HepG2 (cell line): ENCODE measurements around the gene C16orf89. TPM values are rescaled to one million over a fixed set of nuclear protein-coding genes. Genes with fewer than 3 reads are reported as not detected.

ENCODE experiments used
- AKAP8 ChIP-seq: sonication (generic); formaldehyde crosslinking; IDR thresholded peaks from 2 replicates; pipeline ENCODE4 v1.5.1; 2020; ENCODE audit warnings: mild to moderate bottlenecking, missing genetic modification reagents
- EZH2 ChIP-seq: conservative IDR thresholded peaks from 2 replicates; pipeline ENCODE4 v1.6.1; 2012; ENCODE audit warnings: mild to moderate bottlenecking, low read depth, low read length, moderate library complexity
- JUN ChIP-seq: sonication (generic); formaldehyde crosslinking; IDR thresholded peaks from 2 replicates; pipeline ENCODE4 v1.4.0; 2020; ENCODE audit warnings: mild to moderate bottlenecking, missing genetic modification reagents
- MXD4 ChIP-seq: IDR thresholded peaks from 2 replicates; pipeline ENCODE4 v1.6.1; 2016; ENCODE audit warnings: mild to moderate bottlenecking, missing biosample characterization, missing genetic modification reagents
- PBX3 ChIP-seq: sonication (generic); formaldehyde crosslinking; IDR thresholded peaks from 2 replicates; pipeline ENCODE4 v1.8.1; 2023; ENCODE audit warnings: missing genetic modification reagents, inconsistent platforms, borderline replicate concordance
- PHF5A ChIP-seq: IDR thresholded peaks from one replicate; pipeline ENCODE4 v1.6.1; 2018; ENCODE audit warnings: low read depth, missing genetic modification reagents; ENCODE audit not compliant: unreplicated experiment
- POGZ ChIP-seq: sonication (generic); formaldehyde crosslinking; IDR thresholded peaks from 2 replicates; pipeline ENCODE4 v1.4.0; 2020; ENCODE audit warnings: mild to moderate bottlenecking, missing genetic modification reagents
- ZFP91 ChIP-seq: sonication (generic); formaldehyde crosslinking; IDR thresholded peaks from 2 replicates; pipeline ENCODE4 v1.9.0; 2022; ENCODE audit warnings: missing genetic modification reagents, mild to moderate bottlenecking, borderline replicate concordance
- ZMYM2 ChIP-seq: sonication (generic); formaldehyde crosslinking; IDR thresholded peaks from 2 replicates; pipeline ENCODE4 v1.8.0; 2022; ENCODE audit warnings: mild to moderate bottlenecking, missing genetic modification reagents
- ZMYM3 ChIP-seq: sonication (generic); formaldehyde crosslinking; IDR thresholded peaks from 2 replicates; pipeline ENCODE4 v1.5.1; 2020; ENCODE audit warnings: mild to moderate bottlenecking, missing genetic modification reagents
- ZNF12 ChIP-seq: sonication (generic); formaldehyde crosslinking; IDR thresholded peaks from 2 replicates; pipeline ENCODE4 v1.5.0; 2020; ENCODE audit warnings: missing genetic modification reagents
- ZNF136 ChIP-seq: sonication (generic); formaldehyde crosslinking; IDR thresholded peaks from 2 replicates; pipeline ENCODE4 v1.8.1; 2022; ENCODE audit warnings: low read depth, mild to moderate bottlenecking, moderate library complexity, missing genetic modification reagents
- ZNF317 ChIP-seq: sonication (generic); formaldehyde crosslinking; IDR thresholded peaks from 2 replicates; pipeline ENCODE4 v1.5.0; 2020; ENCODE audit warnings: mild to moderate bottlenecking, missing genetic modification reagents
- ZNF451 ChIP-seq: sonication (generic); formaldehyde crosslinking; IDR thresholded peaks from 2 replicates; pipeline ENCODE4 v1.5.0; 2020; ENCODE audit warnings: mild to moderate bottlenecking, missing genetic modification reagents
- ZNF777 ChIP-seq: sonication (generic); formaldehyde crosslinking; IDR thresholded peaks from 2 replicates; pipeline ENCODE4 v1.4.0; 2020; ENCODE audit warnings: missing genetic modification reagents
- ZNF781 ChIP-seq: sonication (generic); formaldehyde crosslinking; IDR thresholded peaks from 2 replicates; pipeline ENCODE4 v1.5.1; 2020; ENCODE audit warnings: borderline replicate concordance, mild to moderate bottlenecking, missing genetic modification reagents; ENCODE audit errors: not compliant biosample characterization
- ZNF839 ChIP-seq: sonication (generic); formaldehyde crosslinking; IDR thresholded peaks from 2 replicates; pipeline ENCODE4 v1.4.0; 2020; ENCODE audit warnings: missing genetic modification reagents, mild to moderate bottlenecking, borderline replicate concordance
- ZSCAN21 ChIP-seq: sonication (generic); formaldehyde crosslinking; IDR thresholded peaks from 2 replicates; pipeline ENCODE4 v1.8.0; 2022; ENCODE audit warnings: mild to moderate bottlenecking, missing genetic modification reagents, moderate library complexity, borderline replicate concordance
- polyA plus RNA-seq, 8 experiments: library from polyadenylated mRNA; depleted of rRNA in 3 of 8; stranded (reverse) in 7 of 8; unstranded in 1 of 8; fragments of >200 nt; fragmentation: Illumina TruSeq in 4 of 8; extraction: Trizol in 4 of 8; gene quantifications; 2 replicates each; pipeline versions ENCODE4 v1.2.1 to v1.2.3, GENCODE V29; 2011 to 2016; ENCODE audit warnings: low read depth in 4 of 8, missing spikeins in 1 of 8, mixed read lengths in 1 of 8; ENCODE audit not compliant: insufficient read depth in 1 of 8
- total RNA-seq, 5 experiments: library from RNA; depleted of rRNA; stranded (reverse); fragments of >200 nt; fragmentation: Illumina TruSeq; extraction: Trizol; gene quantifications; 2 replicates each; pipeline ENCODE4 v1.2.3, GENCODE V29; 2016; ENCODE audit warnings: low read depth in 1 of 5
- TF ChIP-seq, protein P1 (sequence below): IDR thresholded peaks from 2 replicates; pipeline ENCODE4 v1.6.1; 2016; ENCODE audit warnings: missing genetic modification reagents, missing compliant biosample characterization
- TF ChIP-seq, protein P2 (sequence below): sonication (generic); formaldehyde crosslinking; IDR thresholded peaks from 2 replicates; pipeline ENCODE4 v1.8.1; 2023; ENCODE audit warnings: mild to moderate bottlenecking, inconsistent platforms, moderate library complexity, missing genetic modification reagents, borderline replicate concordance
- TF ChIP-seq, protein P3 (sequence below): sonication (generic); formaldehyde crosslinking; IDR thresholded peaks from 2 replicates; pipeline ENCODE4 v1.4.0; 2020; ENCODE audit warnings: mild to moderate bottlenecking, missing genetic modification reagents

Gene C16orf89
- total and polyA plus RNA-seq, 2 of the 13 experiments (the other 11 are each of a cell fraction or from before 2014, with no cell fraction given), result 1.9 to 3.4 TPM

DNA sequence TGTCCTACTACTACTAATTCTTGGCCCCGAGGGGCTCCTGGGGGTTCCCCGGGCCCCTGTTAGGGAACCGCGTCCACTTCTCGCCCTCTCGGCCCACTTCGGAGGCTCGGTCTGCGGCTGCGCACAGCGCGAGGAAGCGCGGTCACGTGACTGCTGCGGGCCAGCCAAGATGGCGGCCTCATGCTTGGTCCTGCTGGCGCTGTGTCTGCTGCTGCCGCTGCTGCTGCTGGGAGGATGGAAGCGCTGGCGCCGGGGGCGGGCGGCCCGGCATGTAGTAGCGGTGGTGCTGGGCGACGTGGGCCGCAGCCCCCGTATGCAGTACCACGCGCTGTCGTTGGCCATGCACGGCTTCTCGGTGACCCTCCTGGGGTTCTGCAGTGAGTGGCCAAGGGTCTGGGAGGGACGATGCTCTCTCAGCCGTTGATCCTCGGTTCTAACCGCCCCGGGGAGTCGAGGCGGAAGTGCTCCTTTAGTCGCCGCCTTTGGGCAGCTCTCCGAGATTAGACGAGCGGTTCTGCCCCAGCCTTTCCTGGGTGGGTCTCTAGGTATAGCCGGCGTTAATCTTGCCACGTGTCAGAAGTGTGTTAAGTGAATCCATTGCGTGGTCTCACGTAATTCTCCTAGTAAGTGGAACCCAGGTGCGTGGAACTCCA is 6.1 kb upstream of the C16orf89 start, which contains the start of gene ALG1 (continued):
- TF ChIP-seq, protein P1, sequence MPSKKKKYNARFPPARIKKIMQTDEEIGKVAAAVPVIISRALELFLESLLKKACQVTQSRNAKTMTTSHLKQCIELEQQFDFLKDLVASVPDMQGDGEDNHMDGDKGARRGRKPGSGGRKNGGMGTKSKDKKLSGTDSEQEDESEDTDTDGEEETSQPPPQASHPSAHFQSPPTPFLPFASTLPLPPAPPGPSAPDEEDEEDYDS (CRISPR knock-in tag), result peak; percentile 89
- TF ChIP-seq ZNF781 (CRISPR knock-in tag), result peak; percentile 99
- peak; percentile 66 for TF ChIP-seq PHF5A (CRISPR knock-in tag)
- peak; percentile 94; the same call in 1 of the 2 replicates for TF ChIP-seq ZSCAN21
- peak; percentile 97 for TF ChIP-seq ZNF451 (CRISPR knock-in tag)
- 0 out of 2 replicates have a peak, but pooled peaks have one; percentile 71 for TF ChIP-seq PBX3
- no peak for TF ChIP-seq EZH2
- TF ChIP-seq, protein P2, sequence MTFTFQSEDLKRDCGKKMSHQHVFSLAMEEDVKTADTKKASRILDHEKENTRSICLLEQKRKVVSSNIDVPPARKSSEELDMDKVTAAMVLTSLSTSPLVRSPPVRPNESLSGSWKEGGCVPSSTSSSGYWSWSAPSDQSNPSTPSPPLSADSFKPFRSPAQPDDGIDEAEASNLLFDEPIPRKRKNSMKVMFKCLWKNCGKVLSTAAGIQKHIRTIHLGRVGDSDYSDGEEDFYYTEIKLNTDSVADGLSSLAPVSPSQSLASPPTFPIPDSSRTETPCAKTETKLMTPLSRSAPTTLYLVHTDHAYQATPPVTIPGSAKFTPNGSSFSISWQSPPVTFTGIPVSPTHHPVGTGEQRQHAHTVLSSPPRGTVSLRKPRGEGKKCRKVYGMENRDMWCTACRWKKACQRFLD (CRISPR knock-in tag), result no peak
- peak; percentile 84 for TF ChIP-seq ZMYM3
- peak; percentile 97 for TF ChIP-seq MXD4 (CRISPR knock-in tag)
- peak; percentile 86 for TF ChIP-seq ZNF136 (CRISPR knock-in tag)
- peak; percentile 99 for TF ChIP-seq POGZ (CRISPR knock-in tag)
- TF ChIP-seq, protein P3, sequence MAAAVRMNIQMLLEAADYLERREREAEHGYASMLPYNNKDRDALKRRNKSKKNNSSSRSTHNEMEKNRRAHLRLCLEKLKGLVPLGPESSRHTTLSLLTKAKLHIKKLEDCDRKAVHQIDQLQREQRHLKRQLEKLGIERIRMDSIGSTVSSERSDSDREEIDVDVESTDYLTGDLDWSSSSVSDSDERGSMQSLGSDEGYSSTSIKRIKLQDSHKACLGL, result peak; percentile 98
- peak; percentile 58 for TF ChIP-seq ZNF777 (CRISPR knock-in tag)
- TF ChIP-seq ZNF839 (CRISPR knock-in tag), result peak; percentile 69; the same call in 1 of the 2 replicates
- TF ChIP-seq JUN (CRISPR knock-in tag), result no peak
- peak; percentile 78; the same call in 1 of the 2 replicates for TF ChIP-seq ZMYM2 (CRISPR knock-in tag)
- peak; percentile 82 for TF ChIP-seq ZNF317
- peak; percentile 97 for TF ChIP-seq ZFP91 (CRISPR knock-in tag)
- peak; percentile 61 for TF ChIP-seq ZNF12
- TF ChIP-seq AKAP8 (CRISPR knock-in tag), result peak; percentile 69; the same call in 1 of the 2 replicates
